ENCODE data around the gene SNX9.

GRCh38 chr6:157831018-157831369 is 7.9 kb downstream of the SNX9 start:
- TF ChIP-seq CTCF (IDR thresholded peaks at IDR 0.05) (no peak), POLR2A (IDR thresholded peaks at IDR 0.05) (no peak)

Data from body of pancreas (tissue), 4 donors.